SK-N-SH (cell line): ENCODE data around the gene ABLIM1. TPM values are rescaled to one million over a fixed set of nuclear protein-coding genes. Genes with fewer than 3 reads are reported as not detected.

Experiments used
- CTCF ChIA-PET: fragments of 300-600, 350-600 bp; formaldehyde crosslinking; extraction: SDS; loops from one replicate; lab custom pipeline; 2021; lab: Yijun Ruan, JAX
- POLR2A ChIA-PET: fragments of 350-600 bp; sonication (Branson Sonifier 250); formaldehyde crosslinking; extraction: SDS; loops from one replicate; lab custom pipeline; 2020; ENCODE audit warnings: antibody characterized with exemption, inconsistent platforms; lab: Yijun Ruan, JAX
- DNase-seq: peaks from one replicate; pipeline ENCODE4 v3.0.0; 2012
- H2AFZ ChIP-seq: fragments of 200-600 bp; sonication (generic); 2 replicates; pipeline ENCODE4 v1.8.1; 2016; ENCODE audit warnings: antibody characterized with exemption, mild to moderate bottlenecking, low read depth
- H3F3A ChIP-seq: fragments of 200-600 bp; sonication (generic); replicated peaks from 2 replicates; pipeline ENCODE3; 2016; ENCODE audit warnings: antibody characterized with exemption, mild to moderate bottlenecking; ENCODE audit not compliant: insufficient read depth
- H3K27ac ChIP-seq, 2 experiments: fragments of 200-500 bp in 1 of 2; fragments of 200-600 bp in 1 of 2; sonication (Bioruptor generic) in 1 of 2; sonication (generic), shearing (Covaris generic) in 1 of 2; 2 replicates each; pipeline versions ENCODE4 v1.5.1 to v1.6.1; 2014 to 2016; ENCODE audit warnings: low read depth in 2 of 2, inconsistent platforms in 1 of 2, low read length in 1 of 2, mild to moderate bottlenecking in 1 of 2, mixed read lengths in 1 of 2
- H3K27me3 ChIP-seq: fragments of 200-600 bp; sonication (generic), shearing (Covaris generic); 2 replicates; pipeline ENCODE4 v1.6.1; 2016; ENCODE audit warnings: mixed run types; ENCODE audit not compliant: insufficient read depth
- H3K36me3 ChIP-seq, 2 experiments: fragments of 200-500 bp in 1 of 2; fragments of 200-600 bp in 1 of 2; sonication (Bioruptor generic) in 1 of 2; sonication (generic) in 1 of 2; replicated peaks in 1 of 2; 2 replicates each; pipeline versions ENCODE3 to v1.5.1; 2014 to 2016; ENCODE audit warnings: low read length in 1 of 2, mild to moderate bottlenecking in 1 of 2; ENCODE audit not compliant: insufficient read depth in 2 of 2, control insufficient read depth in 1 of 2
- H3K4me1 ChIP-seq, 2 experiments: fragments of 200-500 bp in 1 of 2; fragments of 200-600 bp in 1 of 2; sonication (Bioruptor generic) in 1 of 2; sonication (generic), shearing (Covaris generic) in 1 of 2; 2 replicates each; pipeline versions ENCODE4 v1.5.1 to v1.6.1; 2014 to 2016; ENCODE audit warnings: low read depth in 1 of 2, low read length in 1 of 2, mixed run types in 1 of 2; ENCODE audit not compliant: insufficient read depth in 2 of 2, control insufficient read depth in 1 of 2
- H3K4me2 ChIP-seq: fragments of 200-600 bp; sonication (generic), shearing (Covaris generic); 2 replicates; pipeline ENCODE4 v1.6.1; 2017; ENCODE audit warnings: mixed run types
- H3K4me3 ChIP-seq, 2 experiments: fragments of 200-500 bp in 1 of 2; fragments of 200-600 bp in 1 of 2; sonication (Bioruptor generic) in 1 of 2; sonication (generic), shearing (Covaris generic) in 1 of 2; 2 replicates each; pipeline versions ENCODE4 v1.5.1 to v1.8.1; 2014 to 2016; ENCODE audit warnings: low read depth in 2 of 2, inconsistent platforms in 1 of 2, low read length in 1 of 2, mild to moderate bottlenecking in 1 of 2, mixed read lengths in 1 of 2, moderate library complexity in 1 of 2
- H3K79me2 ChIP-seq: fragments of 200-600 bp; sonication (generic); 2 replicates; pipeline ENCODE4 v1.8.1; 2017; ENCODE audit warnings: mild to moderate bottlenecking; ENCODE audit not compliant: insufficient read depth
- H3K9ac ChIP-seq: fragments of 200-600 bp; sonication (generic); 2 replicates; pipeline ENCODE4 v1.6.1; 2017; ENCODE audit warnings: mixed run types
- H3K9me2 ChIP-seq: fragments of 200-600 bp; sonication (generic); 2 replicates; pipeline ENCODE4 v1.6.1; 2017; ENCODE audit warnings: mixed run types
- H3K9me3 ChIP-seq: fragments of 200-600 bp; sonication (generic); 2 replicates; pipeline ENCODE4 v1.6.1; 2017; ENCODE audit warnings: mixed run types, mild to moderate bottlenecking, moderate library complexity
- H4K20me1 ChIP-seq: fragments of 200-600 bp; sonication (generic); 2 replicates; pipeline ENCODE4 v1.6.1; 2017; ENCODE audit warnings: mild to moderate bottlenecking, mixed run types; ENCODE audit not compliant: insufficient read depth
- CHD2 ChIP-seq: fragments of 150-350 bp; IDR thresholded peaks from 2 replicates; pipeline ENCODE4 v1.6.1; 2018; ENCODE audit warnings: low read length; ENCODE audit not compliant: partially characterized antibody
- CTCF ChIP-seq: fragments of 200-600 bp; sonication (generic); IDR thresholded peaks from 2 replicates; pipeline ENCODE4 v1.6.1; 2017; ENCODE audit warnings: antibody characterized with exemption, mild to moderate bottlenecking, moderate library complexity
- EP300 ChIP-seq, 2 experiments: IDR thresholded peaks; 2 replicates each; pipeline versions ENCODE4 v1.4.0 to v1.6.1; 2012; ENCODE audit warnings: borderline replicate concordance in 1 of 2, low read depth in 1 of 2, low read length in 1 of 2
- EZH2phosphoT487 ChIP-seq: fragments of 200-600 bp; sonication (generic); IDR thresholded peaks from 2 replicates; pipeline ENCODE4 v1.6.1; 2017; ENCODE audit warnings: low read depth, mixed run types, mild to moderate bottlenecking, antibody characterized with exemption, moderate library complexity, borderline replicate concordance
- FOSL2 ChIP-seq: IDR thresholded peaks from 2 replicates; pipeline ENCODE4 v1.4.0; 2012; ENCODE audit warnings: low read depth, mild to moderate bottlenecking, moderate library complexity, borderline replicate concordance
- FOXJ3 ChIP-seq: sonication (generic); formaldehyde crosslinking; IDR thresholded peaks from 2 replicates; pipeline ENCODE4 v1.5.1; 2020; ENCODE audit warnings: mild to moderate bottlenecking, missing genetic modification reagents
- FOXM1 ChIP-seq: IDR thresholded peaks from 2 replicates; pipeline ENCODE4 v1.4.0; 2012; ENCODE audit warnings: low read depth, mild to moderate bottlenecking
- JUND ChIP-seq: IDR thresholded peaks from 2 replicates; pipeline ENCODE4 v1.4.0; 2012
- MEF2A ChIP-seq: IDR thresholded peaks from 2 replicates; pipeline ENCODE4 v1.4.0; 2012; ENCODE audit warnings: low read depth, borderline replicate concordance
- MXI1 ChIP-seq: IDR thresholded peaks from 2 replicates; pipeline ENCODE4 v1.6.1; 2012; ENCODE audit warnings: mild to moderate bottlenecking, low read depth, low read length, improper control_type of control experiment
- NFIC ChIP-seq: IDR thresholded peaks from 2 replicates; pipeline ENCODE4 v1.4.0; 2012; ENCODE audit warnings: borderline replicate concordance
- POLR2AphosphoS5 ChIP-seq: IDR thresholded peaks from 2 replicates; pipeline ENCODE4 v1.6.1; 2012; ENCODE audit warnings: low read depth, low read length
- RCOR1 ChIP-seq: fragments of 150-350 bp; IDR thresholded peaks from 2 replicates; pipeline ENCODE4 v1.6.1; 2017; ENCODE audit warnings: antibody characterized with exemption, low read length
- RFX5 ChIP-seq: IDR thresholded peaks from 2 replicates; pipeline ENCODE4 v1.6.1; 2012; ENCODE audit warnings: mild to moderate bottlenecking, improper control_type of control experiment, low read length
- RXRA ChIP-seq: IDR thresholded peaks from 2 replicates; pipeline ENCODE4 v1.4.0; 2012; ENCODE audit warnings: low read depth, mild to moderate bottlenecking, borderline replicate concordance
- SIN3A ChIP-seq: IDR thresholded peaks from 2 replicates; pipeline ENCODE4 v1.6.1; 2012; ENCODE audit warnings: low read depth, mild to moderate bottlenecking, low read length, moderate library complexity, borderline replicate concordance
- SMC3 ChIP-seq: IDR thresholded peaks from 2 replicates; pipeline ENCODE4 v1.6.1; 2012; ENCODE audit warnings: low read depth, low read length, improper control_type of control experiment
- TCF12 ChIP-seq: IDR thresholded peaks from 2 replicates; pipeline ENCODE4 v1.4.0; 2012
- USF2 ChIP-seq: fragments of 150-350 bp; IDR thresholded peaks from 2 replicates; pipeline ENCODE4 v1.6.1; 2017; ENCODE audit warnings: antibody characterized with exemption, low read length, low read depth, borderline replicate concordance
- WGBS: methylation state at CpG from one replicate; pipeline ENCODE4 v1.1.6; 2017; ENCODE audit warnings: low lambda C conversion rate; 5-methylcytosine and 5-hydroxymethylcytosine counted together
- polyA plus RNA-seq, 3 experiments: library from polyadenylated mRNA; depleted of rRNA; stranded (reverse); fragments of >200 nt; gene quantifications; 2 replicates each; pipeline ENCODE4 v1.2.3, GENCODE V29; 2012
- TF ChIP-seq, protein P1 (sequence below): IDR thresholded peaks from 2 replicates; pipeline ENCODE4 v1.4.0; 2012; ENCODE audit warnings: low read depth, borderline replicate concordance

The ABLIM1 gene
- polyA plus RNA-seq, 1 of the 3 experiments (the other 2 are of a cell fraction): 16.1 TPM

GRCh38 chr10:114590993-114591392, 67.1 kb downstream of the ABLIM1 start:
- DNase-seq: no peak
- no peaks in the 10 kb centered on the region for H3K9me3 ChIP-seq
- H3K36me3 ChIP-seq: no peaks in the 10 kb centered on the region
- H3K4me3 ChIP-seq: no peak overlapping the region
- no peaks in the 10 kb centered on the region for H3K4me1 ChIP-seq
- no peak overlapping the region for H3K4me2 ChIP-seq
- H3K27me3 ChIP-seq: no peaks in the 10 kb centered on the region
- ChIA-PET POLR2A (no interaction called here), CTCF (no interaction called here)
- no peaks in the 10 kb centered on the region for H4K20me1 ChIP-seq
- no peaks in the 10 kb centered on the region for H3F3A ChIP-seq
- no peak overlapping the region for H2AFZ ChIP-seq
- TF ChIP-seq RCOR1: no peak
- no peak for TF ChIP-seq CHD2
- TF ChIP-seq MXI1: no peak
- TF ChIP-seq USF2: no peak
- TF ChIP-seq JUND: no peak
- no peak for TF ChIP-seq EP300 (IDR thresholded peaks at IDR 0.05; ENCODE audit: borderline replicate concordance in 1 of 2, low read depth in 1 of 2, low read length in 1 of 2)
- H3K27ac ChIP-seq: no peak overlapping the region
- H3K79me2 ChIP-seq: no peaks in the 10 kb centered on the region
- H3K9ac ChIP-seq: no peak overlapping the region
- no peaks in the 10 kb centered on the region for H3K9me2 ChIP-seq

DNA sequence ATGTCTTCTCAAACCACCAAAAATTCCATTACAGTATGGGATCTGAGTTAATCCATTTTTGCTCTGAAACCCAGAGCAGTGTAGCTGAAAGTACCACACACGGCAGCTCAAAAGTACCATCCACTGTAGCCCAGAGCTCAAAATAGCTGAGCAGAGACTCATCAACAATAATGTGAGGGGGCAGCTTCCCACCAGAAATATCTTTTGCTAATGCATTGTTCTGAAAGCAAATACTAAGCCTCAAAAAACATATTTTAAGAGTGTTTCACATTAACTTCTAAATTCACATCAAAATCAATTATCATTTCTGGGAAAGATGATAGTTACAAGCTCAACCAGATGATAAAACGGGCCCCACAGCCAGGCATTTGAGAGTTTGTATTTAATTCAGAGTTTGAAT, 73.7 kb downstream of the ABLIM1 start:
- Histone ChIP-seq H3K27ac (peak overlapping the region; percentile 74 to 91; a peak in 3 of 4 replicates), H3K79me2 (no peaks in the 10 kb centered on the region), H3K9ac (peak overlapping the region; percentile 19; the same call in 1 of the 2 replicates), H3K27me3 (no peaks in the 10 kb centered on the region), H2AFZ (no peak overlapping the region), H3K9me3 (no peaks in the 10 kb centered on the region), H3K4me2 (peak overlapping the region; percentile 68), H3F3A (peaks cover 16% of the 10 kb centered on the region), H3K4me3 (no peak overlapping the region), H3K36me3 (no peaks in the 10 kb centered on the region), H4K20me1 (no peaks in the 10 kb centered on the region), H3K4me1 (no peaks in the 10 kb centered on the region; a peak in 1 of 4 replicates), H3K9me2 (no peaks in the 10 kb centered on the region)
- ChIA-PET CTCF (interaction anchor here (0.6 to 0.9 kb wide), 3 partner anchors 13 to 237 kb away, joined by 3 to 4 read pairs (median 3); partner anchors contain the start of gene FHIP2A), POLR2A (interaction anchor here (0.6 kb wide), 1 partner anchor 1780 kb away, joined by 3 read pairs; no protein-coding TSS in a partner anchor)
- 20% methylated on average over 2 of the region's 2 CpGs for WGBS
- no peak for DNase-seq
- TF ChIP-seq EZH2phosphoT487 (no peak), FOXM1 (peak; percentile 78; the same call in 1 of the 2 replicates), CTCF (no peak), SIN3A (no peak), MEF2A (peak; percentile 65; the same call in 1 of the 2 replicates), CHD2 (no peak), SMC3 (no peak), RXRA (no peak), POLR2AphosphoS5 (no peak), FOXJ3 (CRISPR knock-in tag) (no peak), RCOR1 (no peak), RFX5 (no peak), NFIC (peak; percentile 61; the same call in 1 of the 2 replicates), MXI1 (no peak), FOSL2 (peak; percentile 59), USF2 (no peak), TCF12 (peak; percentile 89)
- TF ChIP-seq, protein P1, sequence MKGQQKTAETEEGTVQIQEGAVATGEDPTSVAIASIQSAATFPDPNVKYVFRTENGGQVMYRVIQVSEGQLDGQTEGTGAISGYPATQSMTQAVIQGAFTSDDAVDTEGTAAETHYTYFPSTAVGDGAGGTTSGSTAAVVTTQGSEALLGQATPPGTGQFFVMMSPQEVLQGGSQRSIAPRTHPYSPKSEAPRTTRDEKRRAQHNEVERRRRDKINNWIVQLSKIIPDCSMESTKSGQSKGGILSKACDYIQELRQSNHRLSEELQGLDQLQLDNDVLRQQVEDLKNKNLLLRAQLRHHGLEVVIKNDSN: no peak
